COR-L47 (cell line): ENCODE data around the gene C3orf20.

ENCODE experiments used
- DNase-seq: peaks from one replicate; lab custom pipeline; 2025; lab: John Stamatoyannopoulos, UW

Gene C3orf20

GRCh38 chr3:14816359-14816758, 141.4 kb downstream of the C3orf20 start:
- no peak for DNase-seq

DNA sequence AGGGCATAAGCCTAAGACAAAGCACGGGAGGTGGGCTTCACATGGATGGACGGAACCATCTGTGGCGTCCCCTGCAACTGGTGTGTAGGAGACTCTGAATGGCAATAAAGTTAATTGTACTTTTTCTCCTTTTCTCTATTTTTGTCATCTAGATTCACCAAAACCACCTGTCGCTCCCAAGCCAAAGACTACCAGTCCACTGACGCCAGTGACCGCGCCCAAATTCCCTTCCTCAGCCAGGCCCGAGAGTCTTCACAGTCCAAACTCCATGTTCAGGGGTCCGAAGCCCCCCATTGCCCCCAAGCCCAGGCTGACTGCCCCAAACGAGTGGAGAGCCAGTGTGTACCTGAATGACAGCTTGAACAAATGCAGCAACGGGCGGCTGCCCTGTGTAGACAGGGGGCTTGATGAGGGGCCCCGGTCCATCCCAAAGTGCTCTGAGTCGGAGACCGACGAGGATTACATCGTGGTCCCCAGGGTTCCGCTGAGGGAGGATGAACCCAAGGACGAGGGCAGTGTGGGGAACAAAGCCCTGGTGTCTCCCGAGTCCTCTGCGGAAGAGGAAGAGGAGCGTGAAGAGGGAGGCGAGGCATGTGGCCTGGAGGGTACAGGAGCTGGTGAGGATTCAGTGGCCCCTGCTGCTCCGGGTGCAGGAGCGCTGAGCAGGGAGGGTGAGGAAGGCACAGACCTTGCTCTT, 144.0 kb downstream of the C3orf20 start, which contains the start of gene FGD5:
Gene FGD5 (plus strand): TSS at position 159 of the 697 bp plus-strand sequence. CDS start 110 bp downstream, at position 269.
- DNase-seq = no peak

DNA sequence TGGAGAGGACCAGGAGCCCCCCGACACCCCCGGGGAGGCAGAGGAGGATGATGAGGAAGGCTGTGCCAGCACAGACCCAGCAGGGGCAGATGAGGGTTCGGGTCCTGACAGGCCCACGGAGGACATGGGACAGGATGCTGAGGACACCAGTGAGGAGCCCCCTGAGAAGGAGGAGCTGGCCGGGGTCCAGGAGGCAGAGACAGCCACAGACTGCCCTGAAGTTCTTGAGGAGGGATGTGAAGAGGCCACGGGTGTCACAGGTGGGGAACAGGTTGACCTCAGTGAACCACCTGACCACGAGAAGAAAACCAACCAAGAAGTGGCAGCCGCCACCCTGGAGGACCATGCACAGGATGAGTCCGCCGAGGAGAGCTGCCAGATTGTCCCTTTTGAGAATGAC, 144.7 kb downstream of the C3orf20 start:
- no peak for DNase-seq

GRCh38 chr3:14820156-14820555, 145.2 kb downstream of the C3orf20 start:
- no peak for DNase-seq

DNA sequence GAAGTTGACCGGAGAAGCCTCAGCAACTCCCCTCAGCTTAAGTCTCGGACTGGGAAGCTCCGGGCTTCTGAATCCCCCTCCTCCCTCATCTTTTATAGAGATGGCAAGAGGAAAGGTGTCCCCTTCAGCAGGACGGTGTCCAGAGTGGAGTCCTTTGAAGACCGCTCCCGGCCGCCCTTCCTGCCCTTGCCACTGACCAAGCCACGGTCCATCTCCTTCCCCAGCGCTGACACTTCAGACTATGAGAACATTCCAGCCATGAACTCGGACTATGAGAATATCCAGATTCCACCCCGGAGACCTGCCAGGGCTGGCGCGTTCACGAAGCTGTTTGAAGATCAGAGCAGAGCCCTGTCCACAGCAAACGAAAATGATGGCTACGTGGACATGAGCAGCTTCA, 146.2 kb downstream of the C3orf20 start:
- DNase-seq = no peak

GRCh38 chr3:14822134-14822533, 147.2 kb downstream of the C3orf20 start:
- no peak for DNase-seq
